Activated CD8-positive, alpha-beta T cell treated with anti-CD3 and anti-CD28 coated beads for 36 hours (primary cell): ENCODE results near the gene CKAP4. TPM values are rescaled to one million over a fixed set of nuclear protein-coding genes. Genes with fewer than 3 reads are reported as not detected.

Experiments
- ATAC-seq: fragments of 200-7000 bp; cut with Tn5 transposase; one replicate; pipeline ENCODE4 v1.10.0; 2021; ENCODE audit warnings: mild to moderate bottlenecking, moderate library complexity
- CTCF ChIA-PET: fragments of 350-600 bp; sonication (Branson Sonifier 250); formaldehyde crosslinking; loops from one replicate; lab custom pipeline; 2021; ENCODE audit warnings: antibody characterized with exemption; lab: Charles Lee
- POLR2A ChIA-PET: fragments of 350-600 bp; sonication (Branson Sonifier 250); formaldehyde crosslinking; loops from one replicate; lab custom pipeline; 2021; ENCODE audit warnings: antibody characterized with exemption; lab: Charles Lee
- DNase-seq: peaks from one replicate; pipeline ENCODE4 v3.0.0-alpha.2; 2020
- H3K27ac Mint-ChIP-seq: one replicate; pipeline ENCODE4 v1.8.0; 2021; ENCODE audit warnings: mild to moderate bottlenecking, mixed read lengths
- H3K27me3 Mint-ChIP-seq: one replicate; pipeline ENCODE4 v1.8.0; 2021; ENCODE audit warnings: mixed read lengths
- H3K36me3 Mint-ChIP-seq: one replicate; pipeline ENCODE4 v1.8.0; 2021; ENCODE audit warnings: low read depth, mixed read lengths
- H3K4me1 Mint-ChIP-seq: one replicate; pipeline ENCODE4 v1.8.0; 2021; ENCODE audit warnings: low read depth, mixed read lengths
- H3K4me3 Mint-ChIP-seq: one replicate; pipeline ENCODE4 v1.8.0; 2021; ENCODE audit warnings: mild to moderate bottlenecking, moderate library complexity, mixed read lengths
- H3K9me3 Mint-ChIP-seq: one replicate; pipeline ENCODE4 v1.8.0; 2021; ENCODE audit warnings: mixed read lengths
- CTCF ChIP-seq: fragments of 200-600 bp; IDR thresholded peaks from one replicate; pipeline ENCODE4 v1.8.0; 2022; ENCODE audit warnings: antibody characterized with exemption, mild to moderate bottlenecking
- intact Hi-C: fragments of 100-400 bp; cut with micrococcal nuclease; formaldehyde crosslinking; loops from one replicate; pipeline ENCODE4 v1.10.0; 2022
- total RNA-seq, 2 experiments: library from RNA; stranded (reverse); gene quantifications; one replicate each; pipeline ENCODE4 v1.2.3, GENCODE V29; 2021

Gene CKAP4
- total RNA-seq, 2 experiments from 2014 or later: 15.2 to 16.3 TPM

- Mint-ChIP-seq H3K4me1 (no peaks in the 10 kb centered on the region), H3K36me3 (no peaks in the 10 kb centered on the region), H3K9me3 (no peaks in the 10 kb centered on the region), H3K4me3 (no peak overlapping the region), H3K27ac (no peak overlapping the region), H3K27me3 (no peaks in the 10 kb centered on the region)
- intact Hi-C loops: no loop called here
- no peak for DNase-seq
- no peak for TF ChIP-seq CTCF
- ATAC-seq: no peak
- ChIA-PET POLR2A (no interaction called here), CTCF (interaction anchor here (0.7 to 3.1 kb wide), 4 partner anchors 21 to 42 kb away, joined by 3 to 13 read pairs (median 4); no protein-coding TSS in a partner anchor)
These were observed 6.9 kb upstream of the CKAP4 start for GRCh38 chr12:106254724-106255123.

GRCh38 chr12:106251631-106252455 lies 4.0 kb upstream of the CKAP4 start:
- DNase-seq: no peak
- H3K4me3 Mint-ChIP-seq: no peak overlapping the region
- no peak for ATAC-seq
- H3K27me3 Mint-ChIP-seq: no peaks in the 10 kb centered on the region
- intact Hi-C loops: no loop called here
- no peak overlapping the region for H3K27ac Mint-ChIP-seq
- peaks cover 10% of the 10 kb centered on the region for H3K4me1 Mint-ChIP-seq
- H3K9me3 Mint-ChIP-seq: no peaks in the 10 kb centered on the region
- TF ChIP-seq CTCF: no peak
- ChIA-PET CTCF (interaction anchor here (0.6 to 2.8 kb wide), 5 partner anchors 25 to 31 kb away, joined by 3 to 17 read pairs (median 3); no protein-coding TSS in a partner anchor), POLR2A (interaction anchor here (0.8 kb wide), 1 partner anchor 52 kb away, joined by 4 read pairs; no protein-coding TSS in a partner anchor)
- H3K36me3 Mint-ChIP-seq: no peaks in the 10 kb centered on the region

GRCh38 chr12:106249411-106250135 lies 1.8 kb upstream of the CKAP4 start:
- DNase-seq (no peak), ATAC-seq (no peak)
- H3K9me3 Mint-ChIP-seq: no peaks in the 10 kb centered on the region
- no peaks in the 10 kb centered on the region for H3K27me3 Mint-ChIP-seq
- peak overlapping the region; percentile 85 for H3K27ac Mint-ChIP-seq
- CTCF ChIA-PET: interaction anchor here (2.0 to 2.5 kb wide), 2 partner anchors 23 to 33 kb away, joined by 12 to 17 read pairs; no protein-coding TSS in a partner anchor
- no peak for TF ChIP-seq CTCF
- intact Hi-C loops: no loop called here
- H3K4me1 Mint-ChIP-seq: peaks cover 21% of the 10 kb centered on the region
- peaks cover 2% of the 10 kb centered on the region for H3K36me3 Mint-ChIP-seq
- H3K4me3 Mint-ChIP-seq: peak overlapping the region; percentile 71
- POLR2A ChIA-PET: interaction anchor here (0.7 to 1.3 kb wide), 2 partner anchors 9 to 51 kb away, joined by 3 read pairs; no protein-coding TSS in a partner anchor

GRCh38 chr12:106248846-106249371 lies 1.1 kb upstream of the CKAP4 start:
- H3K27me3 Mint-ChIP-seq: no peaks in the 10 kb centered on the region
- peak overlapping the region; percentile 85 for H3K27ac Mint-ChIP-seq
- peaks cover 2% of the 10 kb centered on the region for H3K36me3 Mint-ChIP-seq
- ChIA-PET CTCF (interaction anchor here (1.0 to 2.0 kb wide), 3 partner anchors 23 to 52 kb away, joined by 3 to 12 read pairs (median 3); no protein-coding TSS in a partner anchor), POLR2A (interaction anchor here (0.9 to 1.6 kb wide), 6 partner anchors 10 to 58 kb away, joined by 3 to 4 read pairs (median 3); no protein-coding TSS in a partner anchor)
- DNase-seq (peak; percentile 75), ATAC-seq (peak; percentile 73)
- H3K9me3 Mint-ChIP-seq: no peaks in the 10 kb centered on the region
- TF ChIP-seq CTCF: no peak
- intact Hi-C loops: no loop called here
- H3K4me3 Mint-ChIP-seq: peak overlapping the region; percentile 71
- H3K4me1 Mint-ChIP-seq: peaks cover 21% of the 10 kb centered on the region
